GM21825 (cell line): ENCODE results near the gene R3HDM2.
"Not testable (repeated sequence)": the region's sequence is repeated elsewhere in the genome, so short reads cannot be mapped to it uniquely, and the experiment has no call there.

ENCODE experiments used
- ATAC-seq: cut with Tn5 transposase; IDR thresholded peaks from one replicate; pipeline ENCODE4 v1.9.1; 2021; ENCODE audit warnings: mild to moderate bottlenecking, moderate library complexity; ENCODE audit not compliant: unreplicated experiment

Gene R3HDM2

DNA sequence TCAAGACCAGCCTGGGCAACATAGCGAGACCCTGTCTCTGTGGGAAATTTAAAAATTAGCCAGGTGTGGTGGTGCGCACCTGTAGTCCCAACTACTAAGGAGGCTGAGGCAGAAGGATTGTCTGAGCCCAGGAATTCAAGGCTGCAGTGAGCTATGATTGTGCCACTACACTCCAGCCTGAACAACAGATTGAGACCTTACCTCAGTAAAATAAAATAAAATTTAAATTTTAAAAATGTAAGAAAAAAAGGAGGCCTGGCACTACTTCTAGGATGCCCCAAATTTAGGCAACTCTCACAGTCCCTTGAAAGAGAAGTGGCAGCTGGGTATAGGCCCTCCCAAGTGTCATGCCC lies 23.3 kb upstream of the R3HDM2 start:
- ATAC-seq: no peak

DNA sequence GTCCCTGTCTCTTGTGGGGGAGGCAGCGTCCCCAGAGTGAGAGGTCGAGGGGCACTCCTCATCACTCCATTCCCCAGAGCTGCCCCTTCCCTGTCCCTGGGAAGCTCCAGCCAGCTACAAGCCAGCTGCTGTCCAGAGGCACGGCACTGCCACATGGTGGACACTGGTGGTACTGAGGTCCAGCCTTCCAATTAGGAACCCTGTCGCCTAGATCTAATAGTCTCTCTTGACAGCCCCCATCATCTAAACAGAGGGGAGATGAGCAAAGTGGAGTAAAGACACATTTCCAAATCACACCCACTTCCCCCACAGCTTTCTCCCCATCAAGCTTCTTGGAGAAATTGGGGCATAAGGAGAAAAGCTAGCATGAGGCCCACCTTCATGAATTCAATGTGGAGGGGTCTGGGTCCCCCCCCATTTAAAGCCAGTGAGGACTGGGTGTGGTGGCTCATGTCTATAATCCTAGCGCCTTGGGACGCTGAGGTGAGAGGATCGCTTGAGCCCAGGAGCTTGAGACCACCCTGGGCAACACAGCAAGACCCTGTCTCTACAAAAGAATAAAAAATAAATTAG lies 22.2 kb upstream of the R3HDM2 start:
- ATAC-seq: peak; percentile 42

GRCh38 chr12:57452181-57452936 lies 21.5 kb upstream of the R3HDM2 start:
- ATAC-seq: no peak

- no peak for ATAC-seq
Measured at GRCh38 chr12:57451233-57451778, 20.5 kb upstream of the R3HDM2 start.

DNA sequence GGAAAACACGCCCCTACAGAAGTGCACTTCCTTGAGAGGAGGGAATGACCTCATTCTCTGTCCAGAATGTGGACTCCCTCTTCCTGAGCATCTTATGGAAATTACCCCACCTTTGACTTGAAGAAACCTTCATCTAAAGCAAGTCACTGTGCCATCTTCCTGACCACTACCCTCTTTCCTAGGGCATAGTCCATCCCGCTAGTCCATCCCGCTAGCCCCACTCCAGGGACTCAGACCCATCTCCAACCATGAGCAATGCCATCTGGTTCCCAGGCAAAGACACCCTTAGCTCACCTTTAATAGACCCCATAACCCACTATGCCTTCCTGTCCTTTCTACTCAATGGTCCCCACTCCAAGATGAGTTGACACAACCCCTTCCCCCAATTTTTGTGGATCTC lies 19.2 kb upstream of the R3HDM2 start:
- no peak for ATAC-seq

GRCh38 chr12:57449375-57449774 lies 18.5 kb upstream of the R3HDM2 start:
- no peak for ATAC-seq

DNA sequence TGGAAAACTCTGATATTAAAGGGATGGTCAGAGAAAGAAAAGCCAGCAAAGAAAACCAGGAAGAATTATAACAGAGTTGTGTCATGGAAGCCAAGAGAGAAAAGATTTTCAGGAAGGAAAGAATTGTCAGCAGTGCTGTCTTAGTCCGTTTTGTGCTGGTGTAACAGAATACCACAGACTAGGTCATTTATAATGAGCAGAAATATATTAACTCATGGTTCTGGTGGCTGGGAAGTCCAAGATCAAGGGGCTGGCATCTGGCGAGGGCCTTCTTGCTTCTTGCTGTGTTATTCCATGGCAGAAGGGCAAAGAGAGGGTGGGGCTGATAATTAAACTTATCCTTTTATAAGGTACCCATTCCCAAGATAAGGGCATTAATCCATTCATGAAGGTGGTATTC lies 17.8 kb upstream of the R3HDM2 start:
- ATAC-seq: no peak

GRCh38 chr12:57446292-57446960 lies 15.6 kb upstream of the R3HDM2 start:
- no peak for ATAC-seq

GRCh38 chr12:57444744-57445143 lies 13.9 kb upstream of the R3HDM2 start:
- ATAC-seq: no peak

- ATAC-seq: not testable (repeated sequence)
Measured at GRCh38 chr12:57444337-57444736, 13.5 kb upstream of the R3HDM2 start.

GRCh38 chr12:57441846-57442427 lies 11.1 kb upstream of the R3HDM2 start:
- ATAC-seq: no peak

GRCh38 chr12:57441393-57441792 lies 10.6 kb upstream of the R3HDM2 start:
- not testable (repeated sequence) for ATAC-seq

DNA sequence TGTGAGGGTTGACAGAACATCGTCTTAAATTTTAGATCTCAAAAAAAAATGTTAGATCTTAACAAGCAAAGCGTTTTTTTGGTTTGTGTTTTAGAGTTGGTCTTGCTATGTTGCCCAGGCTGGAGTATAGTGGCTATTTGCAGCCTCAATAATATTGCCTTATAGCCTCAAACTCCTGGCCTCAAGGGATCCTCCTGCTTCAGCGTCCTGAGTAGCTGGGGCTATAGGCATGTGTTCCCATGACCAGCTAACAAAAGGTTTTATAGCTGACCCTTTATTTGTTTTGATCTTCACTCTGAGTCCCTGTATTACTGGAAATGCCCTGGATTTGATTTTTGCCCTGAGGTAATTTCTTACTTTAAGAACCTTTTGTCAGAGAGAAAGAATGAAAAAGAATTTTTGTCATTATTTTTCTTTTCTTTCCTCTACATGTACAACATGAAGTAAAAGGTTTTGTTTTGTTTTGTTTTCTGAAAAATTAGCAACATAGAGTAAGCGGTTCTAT lies 9.0 kb upstream of the R3HDM2 start:
- ATAC-seq: no peak

GRCh38 chr12:57438400-57438799 lies 7.6 kb upstream of the R3HDM2 start:
- ATAC-seq: no peak

DNA sequence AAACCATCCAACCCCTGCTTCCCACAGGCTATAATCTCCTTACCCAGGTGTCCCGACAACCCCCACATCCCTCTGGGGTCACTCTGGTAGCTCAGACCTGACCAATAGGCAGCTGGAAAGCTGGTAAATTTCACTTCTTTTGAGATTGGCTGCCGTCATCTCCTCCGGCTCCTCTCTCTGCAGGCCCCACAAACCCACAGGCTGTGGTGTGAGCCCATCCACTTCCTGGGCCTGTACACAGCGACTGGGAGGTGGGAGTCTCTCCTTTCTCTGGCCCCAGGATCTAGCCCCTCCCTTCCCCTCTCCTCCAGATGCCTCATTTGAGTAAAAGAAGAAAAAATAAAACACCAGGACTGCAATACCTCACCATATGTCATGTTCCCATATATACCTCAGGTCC lies 4.5 kb upstream of the R3HDM2 start:
- ATAC-seq: no peak

GRCh38 chr12:57434517-57435223 lies 3.8 kb upstream of the R3HDM2 start, which contains the start of gene INHBC:
TSS of gene INHBC (plus strand) at chr12:57434784. CDS start at chr12:57434887, 103 bp downstream.
- no peak for ATAC-seq

DNA sequence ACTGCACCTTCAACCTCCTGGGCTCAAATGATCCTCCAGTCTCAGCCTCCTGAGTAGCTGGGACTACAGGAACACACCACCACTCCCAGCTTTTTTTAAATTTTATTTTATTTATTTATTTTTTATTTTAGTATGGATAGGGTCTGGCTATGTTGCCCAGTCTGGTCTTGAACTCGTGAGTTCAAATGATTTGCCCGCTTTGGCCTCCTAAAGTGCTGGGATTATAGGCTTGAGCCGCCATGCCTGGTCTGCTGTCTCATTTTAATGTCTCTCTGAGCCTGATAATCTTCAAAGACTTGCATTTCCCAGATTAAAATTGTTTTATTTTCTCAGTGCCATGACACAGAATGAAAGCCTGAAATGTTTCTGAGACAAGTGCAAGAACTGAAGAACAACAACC lies 2.5 kb upstream of the R3HDM2 start:
- no peak for ATAC-seq

GRCh38 chr12:57431654-57432188 lies 878 bp upstream of the R3HDM2 start:
- no peak for ATAC-seq

DNA sequence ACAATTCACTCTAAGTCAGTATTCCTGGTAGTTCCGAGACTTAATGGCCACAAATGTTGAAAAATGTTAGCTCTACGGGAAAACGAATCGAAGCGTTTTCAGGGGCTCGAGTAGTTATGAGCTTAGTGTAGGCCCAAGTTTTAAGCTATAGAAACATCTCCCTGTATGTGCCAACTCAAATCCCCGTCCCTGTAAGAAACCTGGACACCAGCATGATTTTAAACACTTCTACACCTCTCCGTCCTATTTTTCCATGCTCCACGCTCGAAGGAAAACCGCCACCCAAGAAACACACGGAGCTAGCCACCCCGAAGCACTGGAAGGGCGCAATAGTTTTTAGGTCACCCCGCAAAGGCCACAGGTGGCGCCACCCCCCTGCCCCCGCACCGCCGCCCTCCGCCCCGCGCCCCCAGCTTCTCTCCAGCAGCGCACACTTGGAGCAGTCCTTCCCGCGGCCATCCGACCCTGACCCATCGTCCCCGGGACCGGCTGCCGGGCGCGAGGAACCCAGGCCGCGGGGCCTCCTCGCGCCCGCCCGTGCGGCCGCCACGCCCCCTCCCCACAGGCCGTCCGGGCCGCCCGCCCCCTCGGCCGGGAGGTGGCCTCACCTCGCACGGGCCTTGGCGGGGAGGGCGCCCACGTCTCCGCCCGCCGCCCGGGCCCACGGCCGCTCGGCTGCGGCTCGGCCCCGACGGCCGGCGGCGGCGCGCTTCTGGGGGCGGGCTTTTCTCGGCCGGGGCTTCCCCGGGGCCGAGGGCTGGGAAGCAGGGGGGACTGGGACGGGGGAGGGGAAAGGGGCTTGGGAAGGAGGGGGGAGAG lies 522 bp downstream of the R3HDM2 start:
- ATAC-seq: peak; percentile 51
